ENCODE measurements around the gene RHOBTB1.

Gene RHOBTB1

GRCh38 chr10:60989400-60989876, 45.5 kb upstream of the RHOBTB1 start:
- Histone ChIP-seq H3K9ac (ENCODE audit: low read length) (no peak overlapping the region), H2AFZ (ENCODE audit: low read depth, low read length) (no peak overlapping the region), H3K27me3 (ENCODE audit: low read depth, low read length) (no peaks in the 10 kb centered on the region), H3K27ac (ENCODE audit: low read length) (peak overlapping the region; percentile 56), H4K20me1 (ENCODE audit: insufficient read depth, low read length) (no peaks in the 10 kb centered on the region), H3K4me1 (ENCODE audit: low read length) (peaks cover 31% of the 10 kb centered on the region), H3K4me2 (ENCODE audit: low read length) (peak overlapping the region; percentile 60), H3K36me3 (replicated peaks; ENCODE audit: low read depth, low read length) (no peaks in the 10 kb centered on the region), H3K9me3 (ENCODE audit: insufficient read depth, low read length) (no peaks in the 10 kb centered on the region), H3K79me2 (ENCODE audit: low read length) (no peaks in the 10 kb centered on the region), H3K4me3 (ENCODE audit: low read length) (peak overlapping the region; percentile 13; the same call in 1 of the 2 replicates)
- TF ChIP-seq CTCF (IDR thresholded peaks at IDR 0.05; ENCODE audit: low read depth, low read length): no peak
- TF ChIP-seq EZH2phosphoT487 (IDR thresholded peaks at IDR 0.05; ENCODE audit: low read depth): no peak

- Histone ChIP-seq H2AFZ (ENCODE audit: low read depth, low read length) (no peak overlapping the region), H3K27ac (ENCODE audit: low read length) (no peak overlapping the region), H3K9me3 (ENCODE audit: insufficient read depth, low read length) (no peaks in the 10 kb centered on the region), H3K4me2 (ENCODE audit: low read length) (no peak overlapping the region), H4K20me1 (ENCODE audit: insufficient read depth, low read length) (no peaks in the 10 kb centered on the region), H3K9ac (ENCODE audit: low read length) (no peak overlapping the region), H3K4me3 (ENCODE audit: low read length) (no peak overlapping the region), H3K27me3 (ENCODE audit: low read depth, low read length) (no peaks in the 10 kb centered on the region), H3K36me3 (replicated peaks; ENCODE audit: low read depth, low read length) (no peaks in the 10 kb centered on the region), H3K4me1 (ENCODE audit: low read length) (peaks cover 21% of the 10 kb centered on the region), H3K79me2 (ENCODE audit: low read length) (no peaks in the 10 kb centered on the region)
- TF ChIP-seq CTCF (IDR thresholded peaks at IDR 0.05; ENCODE audit: low read depth, low read length): no peak
- no peak for TF ChIP-seq EZH2phosphoT487 (IDR thresholded peaks at IDR 0.05; ENCODE audit: low read depth)
These were observed 42.8 kb upstream of the RHOBTB1 start for GRCh38 chr10:60986791-60987190.

- Histone ChIP-seq H3K27me3 (ENCODE audit: low read depth, low read length) (no peaks in the 10 kb centered on the region), H3K4me1 (ENCODE audit: low read length) (peaks cover 18% of the 10 kb centered on the region), H3K9me3 (ENCODE audit: insufficient read depth, low read length) (no peaks in the 10 kb centered on the region), H2AFZ (ENCODE audit: low read depth, low read length) (no peak overlapping the region), H3K27ac (ENCODE audit: low read length) (no peak overlapping the region), H3K4me2 (ENCODE audit: low read length) (no peak overlapping the region), H3K9ac (ENCODE audit: low read length) (no peak overlapping the region), H3K36me3 (replicated peaks; ENCODE audit: low read depth, low read length) (no peaks in the 10 kb centered on the region), H4K20me1 (ENCODE audit: insufficient read depth, low read length) (no peaks in the 10 kb centered on the region), H3K4me3 (ENCODE audit: low read length) (no peak overlapping the region), H3K79me2 (ENCODE audit: low read length) (no peaks in the 10 kb centered on the region)
- TF ChIP-seq EZH2phosphoT487 (IDR thresholded peaks at IDR 0.05; ENCODE audit: low read depth) (no peak), CTCF (IDR thresholded peaks at IDR 0.05; ENCODE audit: low read depth, low read length) (no peak)
These were observed 42.0 kb upstream of the RHOBTB1 start for GRCh38 chr10:60985951-60986350.

- Histone ChIP-seq H3K79me2 (ENCODE audit: low read length) (no peaks in the 10 kb centered on the region), H3K27ac (ENCODE audit: low read length) (no peak overlapping the region), H3K4me1 (ENCODE audit: low read length) (no peaks in the 10 kb centered on the region), H3K9ac (ENCODE audit: low read length) (no peak overlapping the region), H3K4me3 (ENCODE audit: low read length) (no peak overlapping the region), H3K36me3 (replicated peaks; ENCODE audit: low read depth, low read length) (no peaks in the 10 kb centered on the region), H3K9me3 (ENCODE audit: insufficient read depth, low read length) (no peaks in the 10 kb centered on the region), H2AFZ (ENCODE audit: low read depth, low read length) (no peak overlapping the region), H3K27me3 (ENCODE audit: low read depth, low read length) (no peaks in the 10 kb centered on the region), H3K4me2 (ENCODE audit: low read length) (no peak overlapping the region), H4K20me1 (ENCODE audit: insufficient read depth, low read length) (no peaks in the 10 kb centered on the region)
- TF ChIP-seq CTCF (IDR thresholded peaks at IDR 0.05; ENCODE audit: low read depth, low read length) (no peak), EZH2phosphoT487 (IDR thresholded peaks at IDR 0.05; ENCODE audit: low read depth) (no peak)
These were observed 37.0 kb upstream of the RHOBTB1 start for GRCh38 chr10:60980997-60981396.
